NCI-H1105 treated with DMSO at 0.1 percent for 48 hours (cell line): Measurements from ENCODE around the gene CEP112.
A peak's percentile ranks its signal among the peaks of the same experiment; 100 is the strongest.
"Not testable (repeated sequence)": the region's sequence is repeated elsewhere in the genome, so short reads cannot be mapped to it uniquely, and the experiment has no call there.

Source experiments
- DNase-seq: peaks from one replicate; lab custom pipeline; 2025; lab: John Stamatoyannopoulos, UW

The CEP112 gene

GRCh38 chr17:66210208-66210574 lies 18.3 kb upstream of the CEP112 start:
- no peak for DNase-seq

DNA sequence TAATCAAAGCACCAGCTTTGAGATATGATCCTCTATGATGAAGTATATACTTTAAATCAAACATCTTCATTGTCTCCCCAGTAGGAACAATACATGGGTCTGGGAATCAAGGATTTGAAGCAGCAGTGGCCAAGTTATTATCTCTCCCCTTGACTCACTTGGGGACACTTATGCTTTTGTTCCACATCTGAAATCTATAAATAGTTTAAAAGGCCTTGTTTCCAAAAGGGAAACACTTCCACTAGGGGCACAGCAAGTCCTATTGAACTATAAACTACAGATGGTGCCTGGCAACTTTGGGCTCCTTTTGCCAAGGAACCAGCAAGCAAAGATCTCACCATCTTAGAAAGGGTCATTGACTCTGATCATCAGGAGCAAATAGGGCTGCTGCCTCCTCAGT lies 16.0 kb upstream of the CEP112 start:
- no peak for DNase-seq

GRCh38 chr17:66203274-66204015 lies 11.5 kb upstream of the CEP112 start:
- no peak for DNase-seq

DNA sequence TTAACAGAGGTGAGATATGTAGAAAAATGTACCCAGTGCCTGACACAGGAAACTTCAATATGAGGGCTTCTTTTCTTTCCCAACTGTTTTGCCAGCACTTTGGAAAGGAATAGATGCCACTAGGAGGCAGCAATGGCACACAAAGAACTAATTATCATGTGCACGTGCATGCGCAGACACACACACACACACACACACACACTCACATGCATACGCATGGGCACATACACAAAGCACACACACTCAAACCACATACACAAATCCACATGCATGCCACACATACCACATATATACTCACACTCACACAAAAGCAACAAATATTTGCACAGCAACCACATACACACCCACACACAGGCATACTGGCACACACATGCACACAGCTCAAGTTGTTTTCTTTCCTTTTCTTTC lies 8.8 kb upstream of the CEP112 start:
- peak; percentile 65 for DNase-seq

DNA sequence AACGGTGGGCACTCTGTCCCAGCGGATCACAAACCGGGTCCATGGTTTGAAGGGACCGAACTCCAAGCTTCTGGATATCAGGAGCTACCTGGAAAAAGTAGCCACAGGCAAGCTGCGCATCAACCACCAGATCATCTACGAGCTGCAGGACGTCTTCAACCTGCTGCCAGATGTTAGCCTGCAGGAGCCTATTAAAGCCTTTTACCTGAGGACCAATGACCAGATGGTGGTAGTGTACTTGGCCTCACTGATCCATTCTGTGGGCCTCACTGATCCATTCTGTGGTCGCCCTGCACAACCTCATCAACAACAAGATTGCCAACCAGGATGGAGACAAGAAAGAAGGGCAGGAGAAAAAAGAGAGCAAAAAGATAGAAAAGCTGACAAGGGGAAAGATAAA lies 6.3 kb upstream of the CEP112 start:
- no peak for DNase-seq

- DNase-seq: no peak
Observed at GRCh38 chr17:66192378-66192687, 400 bp upstream of the CEP112 start.

- DNase-seq: no peak
Observed at GRCh38 chr17:66190738-66191592, 968 bp downstream of the CEP112 start.

- DNase-seq: no peak
Observed at GRCh38 chr17:66187718-66188117, 4.2 kb downstream of the CEP112 start.

GRCh38 chr17:66185862-66186261 lies 6.1 kb downstream of the CEP112 start:
- no peak for DNase-seq

GRCh38 chr17:66184392-66184791 lies 7.5 kb downstream of the CEP112 start:
- DNase-seq: no peak

DNA sequence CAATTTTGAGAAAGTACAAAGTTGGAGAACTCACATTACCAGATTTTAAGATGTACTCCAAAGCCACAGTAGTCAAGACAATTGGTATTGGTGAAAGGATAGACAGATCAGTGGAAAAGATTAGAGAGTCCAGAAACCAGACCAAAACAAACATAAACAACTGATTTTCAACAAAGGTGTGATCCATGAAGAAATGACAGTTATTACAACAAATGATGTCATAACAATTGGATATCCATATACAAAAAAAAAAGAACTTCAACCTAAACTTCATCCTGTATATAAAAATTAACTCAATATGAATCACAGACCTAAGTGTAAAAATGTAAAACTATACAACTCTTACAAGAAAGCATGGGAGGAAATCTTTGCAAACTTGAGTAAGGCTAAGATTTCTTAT lies 8.4 kb downstream of the CEP112 start:
- DNase-seq: no peak

- DNase-seq: no peak
Observed at GRCh38 chr17:66178642-66179041, 13.3 kb downstream of the CEP112 start.

DNA sequence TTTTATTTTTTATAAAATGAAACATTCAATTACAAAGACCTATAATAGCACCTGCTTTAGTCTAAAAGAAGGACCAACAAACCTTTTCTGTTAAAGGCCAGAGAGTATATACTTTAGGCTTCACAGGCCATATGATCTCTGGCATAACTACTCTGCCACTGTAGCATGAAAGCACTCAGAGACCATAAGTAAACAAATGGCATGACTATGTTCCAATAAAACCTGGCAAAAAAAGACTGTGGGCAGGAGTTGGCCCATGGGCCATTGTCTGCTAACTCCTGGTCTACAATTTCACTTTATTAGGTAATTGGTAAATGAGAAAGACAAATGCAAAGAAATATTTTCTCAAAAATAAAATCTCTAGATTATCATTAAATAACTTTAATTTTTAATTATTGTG lies 14.9 kb downstream of the CEP112 start:
- peak; percentile 88 for DNase-seq

- peak; percentile 32 for DNase-seq
Observed at GRCh38 chr17:66175892-66176291, 16.0 kb downstream of the CEP112 start.

DNA sequence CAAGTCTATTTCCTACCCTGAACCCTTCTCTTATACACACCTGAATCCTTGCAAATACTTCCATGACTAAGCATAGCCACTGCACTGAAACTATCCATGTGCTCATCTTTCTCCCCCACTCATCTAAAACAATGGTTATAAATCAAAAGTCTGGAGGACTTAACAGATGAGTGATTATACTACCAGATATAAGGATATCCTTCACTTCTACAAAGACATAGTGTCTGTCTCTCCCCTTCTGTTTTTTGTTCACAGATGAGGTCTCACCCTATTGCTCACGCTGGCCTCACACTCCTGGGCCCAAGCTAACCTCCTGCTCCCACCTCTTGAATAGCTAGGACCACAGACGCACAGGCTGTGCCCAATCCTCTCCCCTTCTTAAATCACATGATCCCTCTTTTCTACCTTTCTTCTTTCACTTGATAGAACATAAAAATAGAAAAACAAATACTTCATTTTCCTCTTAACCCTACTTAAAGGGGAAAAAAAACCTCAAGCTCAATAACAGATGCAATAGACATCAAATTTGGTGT lies 19.2 kb downstream of the CEP112 start:
- no peak for DNase-seq

- no peak for DNase-seq
Observed at GRCh38 chr17:66172144-66172543, 19.8 kb downstream of the CEP112 start.

- DNase-seq: no peak
Observed at GRCh38 chr17:66171692-66172091, 20.2 kb downstream of the CEP112 start.

GRCh38 chr17:66171172-66171571 lies 20.8 kb downstream of the CEP112 start:
- no peak for DNase-seq

- no peak for DNase-seq
Observed at GRCh38 chr17:66169839-66170238, 22.1 kb downstream of the CEP112 start.

GRCh38 chr17:66167189-66167815 lies 24.6 kb downstream of the CEP112 start:
- DNase-seq: no peak

DNA sequence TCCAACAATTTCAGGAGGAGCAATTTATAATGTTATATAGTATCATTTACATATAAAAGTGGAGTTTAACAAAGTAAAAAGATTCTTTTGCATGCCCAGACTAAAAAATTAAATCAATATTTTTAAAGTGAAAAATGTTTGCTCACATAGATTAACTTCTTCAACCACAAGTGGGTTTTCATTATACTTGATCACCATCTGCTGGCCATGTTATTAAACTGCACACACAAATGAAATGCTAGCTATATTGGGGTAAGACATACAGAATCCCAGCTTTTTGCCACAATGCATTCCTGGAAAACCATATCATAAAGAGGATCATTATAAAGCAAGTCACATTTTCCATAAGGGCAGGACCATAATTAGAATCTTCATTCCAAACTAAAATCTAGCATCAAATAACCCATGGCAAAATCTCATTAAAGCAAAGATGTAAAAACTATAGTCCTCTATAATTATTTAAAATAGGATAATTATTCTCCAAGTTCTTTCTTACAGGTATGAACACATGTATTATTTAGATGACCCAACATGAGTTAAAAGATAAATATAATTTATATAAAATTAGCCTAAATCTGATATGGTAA lies 26.3 kb downstream of the CEP112 start:
- DNase-seq: peak; percentile 55

GRCh38 chr17:66155055-66155454 lies 36.9 kb downstream of the CEP112 start:
- DNase-seq: not testable (repeated sequence)
